Body of pancreas (tissue), 4 donors: Measurements from ENCODE around the gene ANG. TPM values are rescaled to one million over a fixed set of nuclear protein-coding genes. Genes with fewer than 3 reads are reported as not detected.

Experiments used
- ATAC-seq: fragments of 150-250 bp; one replicate; pipeline ENCODE4 v1.9.1; 2016
- DNase-seq, 4 donors: peaks; one replicate each; pipeline ENCODE4 v3.0.0-alpha.2; 2019
- H3K27ac ChIP-seq, 4 donors: fragments of 200-600 bp; sonication (generic); 1 replicate in 3 of 4; 2 replicates in 1 of 4; pipeline versions ENCODE4 v1.5.1 to v1.6.1; 2016 to 2019; ENCODE audit warnings: mild to moderate bottlenecking in 1 of 4, mixed read lengths in 1 of 4, moderate library complexity in 1 of 4
- H3K27me3 ChIP-seq, 2 donors: fragments of 200-600 bp; sonication (generic); one replicate each; pipeline ENCODE4 v1.6.0; 2016; ENCODE audit warnings: mild to moderate bottlenecking in 1 of 2
- H3K36me3 ChIP-seq, 2 donors: fragments of 200-600 bp; sonication (generic); replicated peaks in 1 of 2; 2 replicates each; pipeline ENCODE4 v1.5.1; 2016; ENCODE audit warnings: low read depth in 2 of 2; ENCODE audit not compliant: insufficient read depth in 1 of 2
- H3K4me1 ChIP-seq: fragments of 200-600 bp; sonication (generic); one replicate; pipeline ENCODE4 v1.6.0; 2016
- H3K4me3 ChIP-seq, 2 donors: fragments of 200-600 bp; sonication (generic); 1 replicate in 1 of 2; 2 replicates in 1 of 2; pipeline ENCODE4 v1.5.1; 2016 to 2019
- H3K9me3 ChIP-seq, 3 donors: fragments of 200-600 bp; sonication (generic); 1 replicate in 2 of 3; 2 replicates in 1 of 3; pipeline ENCODE4 v1.5.1; 2016
- POLR2A ChIP-seq, 3 donors: fragments of 450-650 bp; IDR thresholded peaks; one replicate each; pipeline ENCODE4 v1.6.1; 2016; ENCODE audit warnings: antibody characterized with exemption in 3 of 3, mild to moderate bottlenecking in 2 of 3
- WGBS, 2 donors: methylation state at CpG; one replicate each; pipeline ENCODE4 v1.1.5; 2017; 5-methylcytosine and 5-hydroxymethylcytosine counted together
- intact Hi-C: fragments of 100-400 bp; cut with DNase I; formaldehyde crosslinking; loops from one replicate; pipeline ENCODE4 v1.15.1; 2023
- total RNA-seq, 2 donors: library from RNA; depleted of rRNA; stranded (reverse); fragments of >200 nt; gene quantifications; one replicate each; pipeline ENCODE4 v1.1.0, GENCODE V29; 2016
- TF ChIP-seq, protein P1 (sequence below), 7 experiments: fragments of 450-650 bp in 4 of 7; fragments of 200-600 bp in 3 of 7; sonication (generic) in 3 of 7; IDR thresholded peaks; one replicate each; pipeline ENCODE4 v1.5.1; 2016 to 2019; ENCODE audit warnings: antibody characterized with exemption in 7 of 7

Gene ANG
- total RNA-seq, 2 donors from 2014 or later, result 24.1 to 28.0 TPM

DNA sequence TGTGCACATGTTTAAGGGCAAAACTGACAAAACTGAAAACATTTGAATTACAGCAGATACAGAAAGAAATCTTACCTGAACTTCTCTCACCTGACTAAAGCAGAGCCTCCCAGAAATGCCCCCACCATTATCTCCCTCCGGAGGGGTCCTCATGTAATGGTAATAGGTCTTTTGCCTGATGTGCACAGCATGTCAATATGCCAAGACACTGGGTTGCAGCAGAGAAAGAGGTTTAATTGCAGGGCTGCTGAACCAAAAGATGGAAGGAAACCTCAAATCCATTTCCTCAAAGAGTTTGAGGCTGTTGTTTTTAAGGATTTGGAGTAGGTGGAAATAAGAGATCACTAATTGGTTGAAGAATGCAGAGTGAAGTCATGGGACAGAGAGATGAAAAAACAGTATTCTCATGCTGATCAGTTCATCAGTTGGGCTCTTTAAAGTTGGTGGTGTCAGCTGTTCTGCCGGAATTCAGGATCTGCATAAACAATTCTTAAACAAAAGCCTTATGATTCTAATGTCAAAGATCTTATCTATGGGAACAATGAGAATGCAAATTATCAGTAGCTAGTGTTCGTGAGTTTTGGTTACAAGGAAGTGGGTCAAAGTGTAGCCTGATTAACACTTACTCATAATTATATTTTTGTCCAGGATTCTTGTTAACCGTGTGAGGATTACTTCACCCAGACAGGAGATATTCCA is 18.2 kb downstream of the ANG start:
- ATAC-seq, result no peak
- 42 to 51% methylated on average over 4 of the region's 4 CpGs for WGBS, 2 donors
- intact Hi-C loops, result no loop called here
- no peak for DNase-seq
- H3K4me1 ChIP-seq, result peaks cover 8% of the 10 kb centered on the region
- no peaks in the 10 kb centered on the region for H3K9me3 ChIP-seq
- peak overlapping the region in 1 of 4 donors; percentile 27 for H3K27ac ChIP-seq
- no peaks in the 10 kb centered on the region for H3K27me3 ChIP-seq
- H3K36me3 ChIP-seq, result no peaks in the 10 kb centered on the region
- H3K4me3 ChIP-seq, result no peak overlapping the region
- no peak for TF ChIP-seq POLR2A (IDR thresholded peaks at IDR 0.05)
- TF ChIP-seq, protein P1, sequence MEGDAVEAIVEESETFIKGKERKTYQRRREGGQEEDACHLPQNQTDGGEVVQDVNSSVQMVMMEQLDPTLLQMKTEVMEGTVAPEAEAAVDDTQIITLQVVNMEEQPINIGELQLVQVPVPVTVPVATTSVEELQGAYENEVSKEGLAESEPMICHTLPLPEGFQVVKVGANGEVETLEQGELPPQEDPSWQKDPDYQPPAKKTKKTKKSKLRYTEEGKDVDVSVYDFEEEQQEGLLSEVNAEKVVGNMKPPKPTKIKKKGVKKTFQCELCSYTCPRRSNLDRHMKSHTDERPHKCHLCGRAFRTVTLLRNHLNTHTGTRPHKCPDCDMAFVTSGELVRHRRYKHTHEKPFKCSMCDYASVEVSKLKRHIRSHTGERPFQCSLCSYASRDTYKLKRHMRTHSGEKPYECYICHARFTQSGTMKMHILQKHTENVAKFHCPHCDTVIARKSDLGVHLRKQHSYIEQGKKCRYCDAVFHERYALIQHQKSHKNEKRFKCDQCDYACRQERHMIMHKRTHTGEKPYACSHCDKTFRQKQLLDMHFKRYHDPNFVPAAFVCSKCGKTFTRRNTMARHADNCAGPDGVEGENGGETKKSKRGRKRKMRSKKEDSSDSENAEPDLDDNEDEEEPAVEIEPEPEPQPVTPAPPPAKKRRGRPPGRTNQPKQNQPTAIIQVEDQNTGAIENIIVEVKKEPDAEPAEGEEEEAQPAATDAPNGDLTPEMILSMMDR (IDR thresholded peaks at IDR 0.05), result no peak

DNA sequence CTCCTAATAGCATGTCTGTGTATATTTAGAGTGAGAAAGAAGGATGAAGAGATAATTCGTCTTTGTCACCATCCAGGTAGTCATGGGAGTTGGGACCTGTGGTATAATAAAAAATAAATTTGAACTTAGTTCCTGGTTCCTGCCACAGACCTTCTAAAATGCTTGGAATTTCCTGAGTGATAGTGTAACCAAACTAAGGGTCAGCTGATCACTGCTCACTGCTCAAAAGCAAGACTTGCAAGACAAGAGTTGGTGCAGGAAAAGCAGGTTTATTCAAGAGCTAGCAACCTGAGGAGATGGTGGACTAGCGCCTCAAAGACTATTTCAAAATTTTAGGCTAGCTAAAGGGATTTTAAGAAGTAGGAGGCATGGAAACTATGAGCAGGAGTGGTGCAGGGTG is 19.1 kb downstream of the ANG start:
- TF ChIP-seq, protein P1 (IDR thresholded peaks at IDR 0.05), result no peak
- no peak for TF ChIP-seq POLR2A (IDR thresholded peaks at IDR 0.05)
- Histone ChIP-seq H3K4me1 (peaks cover 8% of the 10 kb centered on the region), H3K9me3 (no peaks in the 10 kb centered on the region), H3K36me3 (no peaks in the 10 kb centered on the region), H3K27me3 (no peaks in the 10 kb centered on the region), H3K27ac (peak overlapping the region in 1 of 4 donors; percentile 27), H3K4me3 (no peak overlapping the region)
- peak; percentile 67 for ATAC-seq
- intact Hi-C loops, result no loop called here
- 54 to 63% methylated on average over 2 of the region's 2 CpGs for WGBS, 2 donors
- DNase-seq, result no peak

DNA sequence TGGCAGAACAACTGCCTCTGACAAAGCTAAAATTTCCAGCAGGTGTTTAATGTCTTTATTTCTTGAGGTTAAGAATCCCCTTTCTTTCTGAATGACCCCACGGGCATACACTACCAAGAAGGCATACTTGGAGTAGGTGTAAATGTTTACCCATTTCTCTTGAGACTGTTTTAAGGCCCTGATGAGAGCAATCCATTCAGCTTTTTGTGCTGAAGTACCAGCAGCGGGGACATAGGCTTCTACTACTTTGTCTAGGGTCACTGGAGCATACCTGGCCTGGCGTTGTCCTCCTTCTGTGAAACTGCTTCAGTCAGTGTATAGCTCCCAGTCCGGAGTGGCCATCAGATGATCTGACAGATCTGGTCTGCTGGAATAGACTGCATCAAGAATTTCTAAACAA is 22.7 kb downstream of the ANG start:
- H3K27me3 ChIP-seq, result no peaks in the 10 kb centered on the region
- intact Hi-C loops, result loop anchor here (5.0 kb wide), 1 partner anchor 131 kb away; no protein-coding TSS in a partner anchor
- no peak overlapping the region for H3K4me3 ChIP-seq
- ATAC-seq (no peak), DNase-seq (no peak)
- 76 to 93% methylated on average over 4 of the region's 4 CpGs for WGBS, 2 donors
- H3K27ac ChIP-seq, result no peak overlapping the region
- H3K36me3 ChIP-seq, result no peaks in the 10 kb centered on the region
- TF ChIP-seq, protein P1 (IDR thresholded peaks at IDR 0.05), result no peak
- no peak for TF ChIP-seq POLR2A (IDR thresholded peaks at IDR 0.05)
- no peaks in the 10 kb centered on the region for H3K9me3 ChIP-seq
- H3K4me1 ChIP-seq, result peaks cover 36% of the 10 kb centered on the region

DNA sequence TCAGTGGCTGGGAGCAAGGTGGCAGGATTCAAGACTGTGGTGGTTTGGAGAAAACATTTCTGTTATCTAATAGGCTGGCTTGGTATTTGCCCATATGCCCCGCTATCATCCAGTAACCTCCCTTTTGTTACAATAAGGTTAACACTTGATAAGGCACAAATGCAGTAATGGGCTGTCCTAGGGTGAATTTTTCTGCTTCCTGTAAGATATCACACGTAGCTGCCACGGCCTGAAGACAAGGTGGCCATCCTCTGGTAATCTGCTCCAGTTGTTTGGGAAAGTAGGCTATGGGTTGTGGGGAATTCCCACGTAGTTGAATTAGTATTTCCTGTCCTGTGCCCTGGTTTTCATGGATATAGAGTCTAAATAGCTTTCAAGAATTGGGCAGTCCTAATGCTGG is 23.1 kb downstream of the ANG start:
- Histone ChIP-seq H3K36me3 (no peaks in the 10 kb centered on the region), H3K4me1 (peaks cover 36% of the 10 kb centered on the region), H3K4me3 (no peak overlapping the region), H3K27ac (no peak overlapping the region), H3K27me3 (no peaks in the 10 kb centered on the region), H3K9me3 (no peaks in the 10 kb centered on the region)
- intact Hi-C loops, result loop anchor here (5.0 kb wide), 1 partner anchor 131 kb away; no protein-coding TSS in a partner anchor
- DNase-seq (no peak), ATAC-seq (no peak)
- TF ChIP-seq POLR2A (IDR thresholded peaks at IDR 0.05), result no peak
- TF ChIP-seq, protein P1 (IDR thresholded peaks at IDR 0.05), result no peak
- WGBS, 2 donors, result 55 to 70% methylated on average over 4 of the region's 4 CpGs

DNA sequence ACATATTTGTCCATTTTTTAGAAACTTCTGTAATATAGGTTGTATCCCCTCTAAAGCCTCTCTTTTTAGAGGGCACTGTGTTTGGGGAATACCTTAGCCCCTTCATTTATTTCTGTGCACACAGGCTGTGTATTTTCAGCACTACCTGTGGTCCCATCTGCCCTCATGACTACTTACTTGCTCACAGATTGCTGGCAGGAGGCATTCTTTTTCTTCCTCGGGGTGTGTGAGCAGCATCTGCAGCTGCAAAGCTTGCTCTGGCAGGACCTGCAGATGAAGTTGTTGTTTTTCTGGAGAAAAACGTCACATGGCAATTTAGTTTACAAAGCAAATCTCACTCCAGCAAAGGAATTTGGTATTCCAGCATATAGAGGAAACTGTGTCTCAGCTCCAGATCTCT is 24.3 kb downstream of the ANG start:
- H3K27ac ChIP-seq, result no peak overlapping the region
- H3K36me3 ChIP-seq, result no peaks in the 10 kb centered on the region
- no peak for DNase-seq
- TF ChIP-seq POLR2A (IDR thresholded peaks at IDR 0.05), result no peak
- TF ChIP-seq, protein P1 (IDR thresholded peaks at IDR 0.05), result no peak
- H3K27me3 ChIP-seq, result no peaks in the 10 kb centered on the region
- ATAC-seq, result no peak
- H3K9me3 ChIP-seq, result no peaks in the 10 kb centered on the region
- intact Hi-C loops, result loop anchor here (5.0 kb wide), 1 partner anchor 129 kb away; no protein-coding TSS in a partner anchor
- no peak overlapping the region for H3K4me3 ChIP-seq
- peaks cover 28% of the 10 kb centered on the region for H3K4me1 ChIP-seq
- WGBS, 2 donors, result 50 to 62% methylated on average over 2 of the region's 2 CpGs
